Vagina (tissue), 2 donors: ENCODE results near the gene TAF1B. TPM values are rescaled to one million over a fixed set of nuclear protein-coding genes. Genes with fewer than 3 reads are reported as not detected.

ENCODE experiments used
- DNase-seq, 2 donors: peaks; one replicate each; pipeline ENCODE4 v3.0.0-alpha.2; 2017; ENCODE audit errors: extremely low spot score in 2 of 2
- H3K27ac ChIP-seq: fragments of 200-600 bp; sonication (generic); one replicate; pipeline ENCODE4 v1.5.1; 2019
- H3K27me3 ChIP-seq: fragments of 200-600 bp; sonication (generic); one replicate; pipeline ENCODE4 v1.5.1; 2019
- H3K36me3 ChIP-seq, 2 donors: fragments of 200-600 bp; sonication (generic); one replicate each; pipeline ENCODE4 v1.5.1; 2017 to 2019
- H3K4me1 ChIP-seq: fragments of 200-600 bp; sonication (generic); one replicate; pipeline ENCODE4 v1.5.1; 2019
- H3K4me3 ChIP-seq, 2 donors: fragments of 200-600 bp; sonication (generic); 1 replicate in 1 of 2; 2 replicates in 1 of 2; pipeline ENCODE4 v1.5.1; 2016 to 2019
- H3K9me3 ChIP-seq: fragments of 200-600 bp; sonication (generic); one replicate; pipeline ENCODE4 v1.5.1; 2019
- POLR2A ChIP-seq, 2 donors: fragments of 450-650 bp; IDR thresholded peaks; one replicate each; pipeline ENCODE4 v1.6.1; 2017; ENCODE audit warnings: antibody characterized with exemption in 2 of 2, mild to moderate bottlenecking in 2 of 2, moderate library complexity in 2 of 2
- POLR2AphosphoS5 ChIP-seq, 2 donors: sonication (generic); formaldehyde crosslinking; IDR thresholded peaks; one replicate each; pipeline ENCODE4 v1.9.0; 2017; ENCODE audit warnings: antibody characterized with exemption in 2 of 2, mild to moderate bottlenecking in 2 of 2, low read depth in 1 of 2; ENCODE audit not compliant: insufficient read depth in 1 of 2
- intact Hi-C: fragments of 100-400 bp; cut with DNase I; formaldehyde crosslinking; loops from one replicate; pipeline ENCODE4 v1.15.1; 2023
- total RNA-seq: library from RNA; depleted of rRNA; stranded (reverse); fragments of >200 nt; gene quantifications from one replicate; pipeline ENCODE4 v1.2.3, GENCODE V29; 2016
- TF ChIP-seq, protein P1 (sequence below), 3 experiments: fragments of 450-650 bp in 2 of 3; fragments of 200-600 bp in 1 of 3; sonication (generic) in 1 of 3; IDR thresholded peaks; one replicate each; pipeline ENCODE4 v1.5.1; 2017 to 2019; ENCODE audit warnings: antibody characterized with exemption in 3 of 3, mild to moderate bottlenecking in 2 of 3, moderate library complexity in 2 of 3

Gene TAF1B
- total RNA-seq, 1 donor from 2014 or later = 20.1 TPM

DNA sequence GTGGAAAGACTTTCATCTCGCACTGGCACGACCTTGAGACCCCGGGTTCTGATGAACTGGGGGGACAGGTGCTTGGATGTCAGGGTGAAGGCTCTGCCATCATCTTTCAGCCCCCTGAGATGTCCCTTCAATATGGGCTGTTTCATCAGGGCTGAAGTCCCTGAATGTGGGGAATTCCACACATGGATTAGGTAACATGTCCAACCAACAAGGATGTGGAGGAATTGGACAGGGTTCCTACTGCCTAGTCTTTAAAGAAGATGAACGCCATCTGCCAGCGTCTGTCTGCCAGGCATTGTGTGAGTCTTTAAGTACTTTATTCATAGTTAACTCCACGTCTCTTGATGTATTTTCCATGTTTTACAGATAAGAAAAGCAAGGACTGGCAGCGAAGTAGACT, 102.3 kb downstream of the TAF1B start:
- intact Hi-C loops = no loop called here
- Histone ChIP-seq H3K4me3 (no peak overlapping the region), H3K27ac (peak overlapping the region; percentile 32), H3K36me3 (no peaks in the 10 kb centered on the region), H3K27me3 (no peaks in the 10 kb centered on the region), H3K9me3 (no peaks in the 10 kb centered on the region), H3K4me1 (peaks cover 2% of the 10 kb centered on the region)
- TF ChIP-seq, protein P1, sequence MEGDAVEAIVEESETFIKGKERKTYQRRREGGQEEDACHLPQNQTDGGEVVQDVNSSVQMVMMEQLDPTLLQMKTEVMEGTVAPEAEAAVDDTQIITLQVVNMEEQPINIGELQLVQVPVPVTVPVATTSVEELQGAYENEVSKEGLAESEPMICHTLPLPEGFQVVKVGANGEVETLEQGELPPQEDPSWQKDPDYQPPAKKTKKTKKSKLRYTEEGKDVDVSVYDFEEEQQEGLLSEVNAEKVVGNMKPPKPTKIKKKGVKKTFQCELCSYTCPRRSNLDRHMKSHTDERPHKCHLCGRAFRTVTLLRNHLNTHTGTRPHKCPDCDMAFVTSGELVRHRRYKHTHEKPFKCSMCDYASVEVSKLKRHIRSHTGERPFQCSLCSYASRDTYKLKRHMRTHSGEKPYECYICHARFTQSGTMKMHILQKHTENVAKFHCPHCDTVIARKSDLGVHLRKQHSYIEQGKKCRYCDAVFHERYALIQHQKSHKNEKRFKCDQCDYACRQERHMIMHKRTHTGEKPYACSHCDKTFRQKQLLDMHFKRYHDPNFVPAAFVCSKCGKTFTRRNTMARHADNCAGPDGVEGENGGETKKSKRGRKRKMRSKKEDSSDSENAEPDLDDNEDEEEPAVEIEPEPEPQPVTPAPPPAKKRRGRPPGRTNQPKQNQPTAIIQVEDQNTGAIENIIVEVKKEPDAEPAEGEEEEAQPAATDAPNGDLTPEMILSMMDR (IDR thresholded peaks at IDR 0.05) = no peak
- no peak for TF ChIP-seq POLR2AphosphoS5 (IDR thresholded peaks at IDR 0.05; ENCODE audit: insufficient read depth in 1 of 2, low read depth in 1 of 2)
- no peak for TF ChIP-seq POLR2A (IDR thresholded peaks at IDR 0.05)
- peak in 1 of 2 donors; percentile 80 for DNase-seq

DNA sequence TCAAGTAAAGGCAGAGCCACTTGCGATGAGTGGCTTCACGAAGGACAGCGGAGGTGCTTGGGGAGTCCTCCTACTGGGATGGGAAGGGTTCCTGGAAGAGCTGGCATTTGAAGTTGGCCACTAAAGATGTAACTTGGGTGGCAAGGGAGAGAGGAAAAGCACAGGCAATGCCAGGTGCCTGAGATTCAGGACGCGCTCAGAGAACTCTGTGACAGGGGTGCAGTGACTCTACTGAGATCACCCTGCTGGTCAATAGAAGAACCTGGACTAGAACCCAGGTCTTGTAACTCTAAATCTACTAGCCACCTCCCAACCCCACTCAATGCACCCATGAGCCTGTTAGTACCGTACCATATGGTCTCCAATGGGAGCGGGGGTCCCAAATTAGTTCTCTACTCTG, 102.8 kb downstream of the TAF1B start:
- Histone ChIP-seq H3K4me3 (no peak overlapping the region), H3K9me3 (no peaks in the 10 kb centered on the region), H3K4me1 (no peaks in the 10 kb centered on the region), H3K27ac (no peak overlapping the region), H3K27me3 (no peaks in the 10 kb centered on the region), H3K36me3 (no peaks in the 10 kb centered on the region)
- DNase-seq = peak in 1 of 2 donors; percentile 67
- intact Hi-C loops = no loop called here
- TF ChIP-seq, protein P1 (IDR thresholded peaks at IDR 0.05) = no peak
- TF ChIP-seq POLR2A (IDR thresholded peaks at IDR 0.05) (no peak), POLR2AphosphoS5 (IDR thresholded peaks at IDR 0.05; ENCODE audit: insufficient read depth in 1 of 2, low read depth in 1 of 2) (no peak)

DNA sequence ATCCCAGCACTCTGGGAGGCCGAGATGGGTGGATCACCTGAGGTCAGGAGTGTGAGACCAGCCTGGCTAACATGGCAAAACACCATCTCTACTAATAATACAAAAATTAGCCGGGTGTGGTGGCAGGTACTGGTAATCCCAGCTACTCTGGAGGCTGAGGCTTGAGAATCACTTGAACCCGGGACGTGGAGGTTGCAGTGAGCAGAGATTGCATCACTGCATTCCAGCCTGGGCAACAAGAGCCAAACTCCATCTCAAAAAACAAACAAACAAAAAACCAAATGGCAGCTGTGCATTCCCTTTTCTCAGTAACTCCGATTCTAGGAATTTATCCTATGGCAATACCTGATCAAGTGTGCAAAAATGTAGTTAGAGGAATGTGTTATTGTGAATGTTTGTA, 103.5 kb downstream of the TAF1B start:
- intact Hi-C loops = no loop called here
- Histone ChIP-seq H3K4me3 (no peak overlapping the region), H3K4me1 (no peaks in the 10 kb centered on the region), H3K36me3 (no peaks in the 10 kb centered on the region), H3K9me3 (no peaks in the 10 kb centered on the region), H3K27ac (no peak overlapping the region), H3K27me3 (no peaks in the 10 kb centered on the region)
- no peak for DNase-seq
- no peak for TF ChIP-seq POLR2A (IDR thresholded peaks at IDR 0.05)
- no peak for TF ChIP-seq POLR2AphosphoS5 (IDR thresholded peaks at IDR 0.05; ENCODE audit: insufficient read depth in 1 of 2, low read depth in 1 of 2)
- TF ChIP-seq, protein P1 (IDR thresholded peaks at IDR 0.05) = no peak

DNA sequence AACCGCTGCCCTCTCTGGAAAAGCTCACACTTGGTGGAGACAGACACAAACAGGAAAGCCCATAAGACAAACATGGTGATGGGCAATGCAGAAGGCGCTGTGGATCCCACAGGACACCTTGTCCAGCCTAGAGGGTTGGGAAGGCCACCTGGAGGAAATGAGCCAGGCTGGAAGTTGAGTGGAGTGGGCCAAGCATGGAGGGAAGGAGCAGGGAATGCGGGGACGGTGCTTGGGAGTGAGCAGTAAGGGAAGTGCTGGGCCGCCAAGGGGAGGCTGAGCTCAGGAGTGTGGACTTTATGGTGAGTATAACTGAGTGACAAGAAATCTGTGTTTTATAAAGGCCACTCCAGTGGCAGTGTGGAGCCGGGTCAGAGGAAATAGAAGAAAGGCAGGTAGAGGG, 105.4 kb downstream of the TAF1B start:
- TF ChIP-seq POLR2A (IDR thresholded peaks at IDR 0.05) (no peak), POLR2AphosphoS5 (IDR thresholded peaks at IDR 0.05; ENCODE audit: insufficient read depth in 1 of 2, low read depth in 1 of 2) (no peak)
- TF ChIP-seq, protein P1 (IDR thresholded peaks at IDR 0.05) = no peak
- Histone ChIP-seq H3K27ac (no peak overlapping the region), H3K4me3 (no peak overlapping the region), H3K4me1 (no peaks in the 10 kb centered on the region), H3K36me3 (no peaks in the 10 kb centered on the region), H3K27me3 (no peaks in the 10 kb centered on the region), H3K9me3 (no peaks in the 10 kb centered on the region)
- intact Hi-C loops = no loop called here
- DNase-seq = peak in 1 of 2 donors; percentile 71

DNA sequence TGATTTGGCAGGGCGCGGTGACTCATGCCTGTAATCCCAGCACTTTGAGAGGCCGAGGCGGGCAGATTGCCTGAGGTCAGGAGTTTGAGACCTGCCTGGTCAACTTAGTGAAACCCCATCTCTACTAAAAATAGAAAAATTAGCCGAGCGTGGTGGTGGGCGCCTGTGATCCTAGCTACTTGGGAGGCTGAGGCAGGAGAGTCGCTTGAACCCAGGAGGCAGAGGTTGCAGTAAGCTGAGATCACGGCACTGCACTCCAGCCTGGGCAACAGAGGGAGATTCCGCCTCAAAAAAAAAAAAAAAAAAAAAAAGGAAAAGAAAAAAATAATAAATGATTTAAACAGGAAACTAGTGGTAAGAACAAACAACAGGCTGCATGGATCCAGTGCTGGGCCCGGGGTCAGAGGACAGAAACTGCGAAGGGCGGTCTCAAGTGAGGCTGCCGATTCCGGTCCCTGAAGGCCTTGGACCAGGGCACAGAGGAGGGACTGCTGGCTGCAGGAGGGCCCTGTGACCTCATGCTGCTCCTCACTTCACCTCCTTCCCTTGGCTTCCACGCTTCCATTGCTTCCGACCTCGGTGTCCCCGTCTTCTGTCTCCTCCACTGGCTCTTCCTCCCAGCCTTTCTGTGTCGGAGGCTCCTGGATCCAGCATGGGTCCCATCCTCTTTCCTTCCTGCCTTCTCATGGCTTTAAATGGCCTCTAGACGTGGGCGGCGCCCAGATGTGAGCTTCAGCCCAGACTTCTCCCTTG, 106.1 kb downstream of the TAF1B start:
- no peak overlapping the region for H3K27ac ChIP-seq
- H3K36me3 ChIP-seq = no peaks in the 10 kb centered on the region
- H3K4me3 ChIP-seq = no peak overlapping the region
- H3K4me1 ChIP-seq = no peaks in the 10 kb centered on the region
- intact Hi-C loops = no loop called here
- peak in 1 of 2 donors; percentile 84 for DNase-seq
- TF ChIP-seq POLR2A (IDR thresholded peaks at IDR 0.05) (no peak), POLR2AphosphoS5 (IDR thresholded peaks at IDR 0.05; ENCODE audit: insufficient read depth in 1 of 2, low read depth in 1 of 2) (no peak)
- no peaks in the 10 kb centered on the region for H3K9me3 ChIP-seq
- no peaks in the 10 kb centered on the region for H3K27me3 ChIP-seq
